AG10803 (cell line): ENCODE results near the gene IER3.

Experiments
- DNase-seq: peaks from one replicate; pipeline ENCODE4 v3.0.0; 2010; ENCODE audit warnings: low read depth
- H3K4me3 ChIP-seq: 2 replicates; pipeline ENCODE4 v1.5.1; 2011; ENCODE audit warnings: mild to moderate bottlenecking, low read length, control low read depth
- CTCF ChIP-seq: conservative IDR thresholded peaks from 2 replicates; pipeline ENCODE4 v1.5.1; 2011; ENCODE audit warnings: mild to moderate bottlenecking, low read length, control low read depth, inconsistent platforms

The IER3 gene

GRCh38 chr6:30782425-30783014 is 38.2 kb upstream of the IER3 start:
- DNase-seq = peak; percentile 73

GRCh38 chr6:30781743-30782424 is 37.5 kb upstream of the IER3 start:
- H3K4me3 ChIP-seq = no peak overlapping the region
- peak; percentile 99 for DNase-seq

More at GRCh38 chr6:30782425-30783014, 38.2 kb upstream of the IER3 start:
- TF ChIP-seq CTCF = no peak
- H3K4me3 ChIP-seq = no peak overlapping the region

GRCh38 chr6:30781395-30781742 is 37.0 kb upstream of the IER3 start:
- no peak for TF ChIP-seq CTCF
- peak overlapping the region; percentile 35 for H3K4me3 ChIP-seq
- no peak for DNase-seq

More at GRCh38 chr6:30781743-30782424, 37.5 kb upstream of the IER3 start:
- no peak for TF ChIP-seq CTCF

GRCh38 chr6:30780642-30780920 is 36.2 kb upstream of the IER3 start:
- no peak for TF ChIP-seq CTCF
- no peak overlapping the region for H3K4me3 ChIP-seq
- DNase-seq = no peak

GRCh38 chr6:30779850-30780641 is 35.7 kb upstream of the IER3 start:
- H3K4me3 ChIP-seq = no peak overlapping the region
- TF ChIP-seq CTCF = no peak
- no peak for DNase-seq

- no peak for DNase-seq
- no peak overlapping the region for H3K4me3 ChIP-seq
- TF ChIP-seq CTCF = no peak
Observed at GRCh38 chr6:30778001-30778635, 33.8 kb upstream of the IER3 start.
